SH-SY5Y (cell line): ENCODE results near the gene CXCL13.

Experiments
- GATA2 ChIP-seq: IDR thresholded peaks from 2 replicates; pipeline ENCODE4 v1.6.1; 2011; ENCODE audit warnings: mild to moderate bottlenecking, low read depth, low read length
- GATA3 ChIP-seq: IDR thresholded peaks from 2 replicates; pipeline ENCODE4 v1.6.1; 2011; ENCODE audit warnings: low read depth, mild to moderate bottlenecking, low read length, moderate library complexity

GRCh38 chr4:77586951-77587383, 18.7 kb upstream of the CXCL13 start:
- TF ChIP-seq GATA2 (no peak), GATA3 (no peak)
